Keratinocyte (primary cell): ENCODE results near the gene SUGT1.

ENCODE experiments used
- EZH2 ChIP-seq: IDR thresholded peaks from one replicate; pipeline ENCODE4 v1.6.1; 2012; ENCODE audit warnings: inconsistent platforms, mild to moderate bottlenecking, low read length, moderate library complexity
- TF ChIP-seq, protein P1 (sequence below), 3 experiments: IDR thresholded peaks in 1 of 3; conservative IDR thresholded peaks in 1 of 3; optimal IDR thresholded peaks in 1 of 3; 2 replicates in 2 of 3; 3 replicates in 1 of 3; pipeline versions ENCODE3 to v1.5.1; 2011; ENCODE audit warnings: low read length in 3 of 3, mild to moderate bottlenecking in 3 of 3, moderate library complexity in 2 of 3, control low read depth in 1 of 3, inconsistent platforms in 1 of 3; ENCODE audit not compliant: insufficient read depth in 2 of 3; ENCODE audit errors: extremely low read depth in 1 of 3

DNA sequence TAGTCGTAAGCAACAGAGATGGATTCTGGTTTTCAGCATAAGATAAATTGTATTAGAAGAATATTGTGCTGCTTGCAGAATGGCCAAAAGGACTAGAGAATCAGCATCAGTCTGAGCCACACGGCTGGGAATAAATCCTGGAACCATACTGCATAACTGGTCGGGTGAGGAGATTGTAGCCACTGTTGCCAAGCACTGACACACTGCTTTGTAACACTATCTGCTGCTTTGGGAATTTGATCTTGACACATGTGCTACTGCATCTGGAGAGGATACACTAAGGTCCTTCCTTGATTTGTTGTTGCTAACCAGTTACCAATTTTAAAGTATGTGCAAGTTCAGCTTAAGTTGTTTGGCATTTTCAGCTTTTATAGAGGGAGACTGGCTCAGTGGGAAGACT is 8.5 kb upstream of the SUGT1 start:
- TF ChIP-seq, protein P1, sequence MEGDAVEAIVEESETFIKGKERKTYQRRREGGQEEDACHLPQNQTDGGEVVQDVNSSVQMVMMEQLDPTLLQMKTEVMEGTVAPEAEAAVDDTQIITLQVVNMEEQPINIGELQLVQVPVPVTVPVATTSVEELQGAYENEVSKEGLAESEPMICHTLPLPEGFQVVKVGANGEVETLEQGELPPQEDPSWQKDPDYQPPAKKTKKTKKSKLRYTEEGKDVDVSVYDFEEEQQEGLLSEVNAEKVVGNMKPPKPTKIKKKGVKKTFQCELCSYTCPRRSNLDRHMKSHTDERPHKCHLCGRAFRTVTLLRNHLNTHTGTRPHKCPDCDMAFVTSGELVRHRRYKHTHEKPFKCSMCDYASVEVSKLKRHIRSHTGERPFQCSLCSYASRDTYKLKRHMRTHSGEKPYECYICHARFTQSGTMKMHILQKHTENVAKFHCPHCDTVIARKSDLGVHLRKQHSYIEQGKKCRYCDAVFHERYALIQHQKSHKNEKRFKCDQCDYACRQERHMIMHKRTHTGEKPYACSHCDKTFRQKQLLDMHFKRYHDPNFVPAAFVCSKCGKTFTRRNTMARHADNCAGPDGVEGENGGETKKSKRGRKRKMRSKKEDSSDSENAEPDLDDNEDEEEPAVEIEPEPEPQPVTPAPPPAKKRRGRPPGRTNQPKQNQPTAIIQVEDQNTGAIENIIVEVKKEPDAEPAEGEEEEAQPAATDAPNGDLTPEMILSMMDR (optimal IDR thresholded peaks at IDR 0.05 in 1 of 3, IDR thresholded peaks at IDR 0.05 in 1 of 3, conservative IDR thresholded peaks at IDR 0.05 in 1 of 3; ENCODE audit: extremely low read depth in 1 of 3, insufficient read depth in 2 of 3, low read length in 3 of 3) = no peak
- no peak for TF ChIP-seq EZH2
